ENCODE data around the gene INPP5A.

The INPP5A gene

GRCh38 chr10:132560241-132560731 lies 22.7 kb downstream of the INPP5A start:
- CTCF ChIA-PET: interaction anchor here (0.9 to 1.0 kb wide), 2 partner anchors 12 to 19 kb away, joined by 3 read pairs; no protein-coding TSS in a partner anchor
- POLR2A ChIA-PET: no interaction called here
- TF ChIP-seq CTCF (IDR thresholded peaks at IDR 0.05; ENCODE audit: control extremely low read depth, extremely low read depth, low read depth, missing control alignments): no peak
- no peak for DNase-seq (ENCODE audit: extremely low spot score)

GRCh38 chr10:132562177-132562915 lies 24.8 kb downstream of the INPP5A start:
- DNase-seq (ENCODE audit: extremely low spot score): no peak
- ChIA-PET POLR2A (no interaction called here), CTCF (no interaction called here)
- TF ChIP-seq CTCF (IDR thresholded peaks at IDR 0.05; ENCODE audit: control extremely low read depth, extremely low read depth, low read depth, missing control alignments): no peak

- DNase-seq (ENCODE audit: extremely low spot score): no peak
- ChIA-PET POLR2A (no interaction called here), CTCF (no interaction called here)
- no peak for TF ChIP-seq CTCF (IDR thresholded peaks at IDR 0.05; ENCODE audit: control extremely low read depth, extremely low read depth, low read depth, missing control alignments)
Measured at GRCh38 chr10:132562916-132563456, 25.4 kb downstream of the INPP5A start.

GRCh38 chr10:132563485-132564248 lies 26.1 kb downstream of the INPP5A start:
- POLR2A ChIA-PET: no interaction called here
- no peak for TF ChIP-seq CTCF (IDR thresholded peaks at IDR 0.05; ENCODE audit: control extremely low read depth, extremely low read depth, low read depth, missing control alignments)
- DNase-seq (ENCODE audit: extremely low spot score): peak; percentile 71
- CTCF ChIA-PET: no interaction called here

- TF ChIP-seq CTCF (IDR thresholded peaks at IDR 0.05; ENCODE audit: control extremely low read depth, extremely low read depth, low read depth, missing control alignments): no peak
- ChIA-PET CTCF (no interaction called here), POLR2A (no interaction called here)
- DNase-seq (ENCODE audit: extremely low spot score): no peak
Measured at GRCh38 chr10:132564249-132564605, 26.6 kb downstream of the INPP5A start.

GRCh38 chr10:132564690-132565089 lies 27.1 kb downstream of the INPP5A start:
- POLR2A ChIA-PET: no interaction called here
- CTCF ChIA-PET: no interaction called here
- DNase-seq (ENCODE audit: extremely low spot score): no peak
- TF ChIP-seq CTCF (IDR thresholded peaks at IDR 0.05; ENCODE audit: control extremely low read depth, extremely low read depth, low read depth, missing control alignments): no peak

Data from GM10248 (cell line).